Measurements from ENCODE around the gene CAPN2.

DNA sequence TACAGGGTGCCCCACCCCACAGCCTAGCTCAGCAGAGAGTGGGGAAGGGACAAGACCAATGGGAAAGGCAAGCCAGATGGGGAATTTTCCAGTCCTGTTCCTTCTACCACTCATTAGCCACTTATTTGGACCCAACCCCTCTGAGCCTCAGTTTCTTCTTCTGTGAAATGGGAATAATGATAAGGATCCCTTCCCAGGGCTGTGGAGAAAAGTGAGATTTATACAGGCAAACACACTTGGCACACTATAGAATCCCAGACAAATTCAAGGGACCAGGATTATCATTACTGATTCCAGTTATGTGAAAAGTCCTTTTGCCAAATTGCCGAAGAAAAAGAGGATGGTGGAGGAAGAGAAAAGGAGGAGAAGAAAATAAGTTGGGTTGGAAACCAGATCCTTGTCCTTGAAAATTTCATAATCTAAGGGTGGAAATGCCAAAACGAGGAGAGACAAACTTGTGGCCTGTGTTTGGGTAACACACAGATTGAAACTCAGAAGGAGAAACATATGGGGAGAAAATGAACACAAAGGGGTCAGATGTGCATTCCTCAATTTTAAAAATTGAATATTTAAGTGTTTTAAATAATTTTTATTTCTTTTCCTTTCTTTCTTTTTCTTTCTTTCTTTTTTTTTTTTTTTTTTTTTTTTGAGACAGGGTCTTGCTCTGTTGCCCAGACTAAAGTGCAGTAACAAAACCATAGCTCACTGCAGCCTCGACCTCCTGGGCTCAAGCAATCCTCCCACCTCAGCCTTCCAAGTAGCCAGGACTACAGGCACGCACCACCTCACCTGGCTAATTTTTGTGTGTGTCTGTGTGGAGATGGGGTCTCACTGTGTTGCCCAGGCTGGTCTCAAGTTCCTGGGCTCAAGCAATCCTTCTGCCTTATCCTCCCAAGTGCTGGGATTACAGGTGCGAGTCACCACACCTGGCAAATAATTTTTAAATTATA lies 9.6 kb downstream of the CAPN2 start:
- TF ChIP-seq, protein P1, sequence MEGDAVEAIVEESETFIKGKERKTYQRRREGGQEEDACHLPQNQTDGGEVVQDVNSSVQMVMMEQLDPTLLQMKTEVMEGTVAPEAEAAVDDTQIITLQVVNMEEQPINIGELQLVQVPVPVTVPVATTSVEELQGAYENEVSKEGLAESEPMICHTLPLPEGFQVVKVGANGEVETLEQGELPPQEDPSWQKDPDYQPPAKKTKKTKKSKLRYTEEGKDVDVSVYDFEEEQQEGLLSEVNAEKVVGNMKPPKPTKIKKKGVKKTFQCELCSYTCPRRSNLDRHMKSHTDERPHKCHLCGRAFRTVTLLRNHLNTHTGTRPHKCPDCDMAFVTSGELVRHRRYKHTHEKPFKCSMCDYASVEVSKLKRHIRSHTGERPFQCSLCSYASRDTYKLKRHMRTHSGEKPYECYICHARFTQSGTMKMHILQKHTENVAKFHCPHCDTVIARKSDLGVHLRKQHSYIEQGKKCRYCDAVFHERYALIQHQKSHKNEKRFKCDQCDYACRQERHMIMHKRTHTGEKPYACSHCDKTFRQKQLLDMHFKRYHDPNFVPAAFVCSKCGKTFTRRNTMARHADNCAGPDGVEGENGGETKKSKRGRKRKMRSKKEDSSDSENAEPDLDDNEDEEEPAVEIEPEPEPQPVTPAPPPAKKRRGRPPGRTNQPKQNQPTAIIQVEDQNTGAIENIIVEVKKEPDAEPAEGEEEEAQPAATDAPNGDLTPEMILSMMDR (IDR thresholded peaks at IDR 0.05): no peak
- TF ChIP-seq POLR2AphosphoS5 (IDR thresholded peaks at IDR 0.05): no peak
- no peak for TF ChIP-seq POLR2A (IDR thresholded peaks at IDR 0.05)

Data from suprapubic skin (tissue), 4 donors.